ENCODE results near the gene TSHZ2. TPM values are rescaled to one million over a fixed set of nuclear protein-coding genes. Genes with fewer than 3 reads are reported as not detected.

The TSHZ2 gene
- total and polyA plus RNA-seq, 2 donors (not counting 1 experiment from before 2014, with no cell fraction given): 1.00 to 5.7 TPM

- ChIA-PET POLR2A (no interaction called here), CTCF (no interaction called here)
- Histone ChIP-seq H3K27ac (ENCODE audit: low read length in 2 of 2) (no peak overlapping the region), H3K79me2 (ENCODE audit: control insufficient read depth, insufficient read depth, low read length) (no peaks in the 10 kb centered on the region), H2AFZ (ENCODE audit: insufficient read depth, low read depth, low read length, poor library complexity, severe bottlenecking) (no peak overlapping the region), H3K4me2 (replicated peaks; ENCODE audit: low read depth, low read length, poor library complexity, severe bottlenecking) (no peak overlapping the region), H3K9me3 (ENCODE audit: control extremely low read depth in 1 of 3, control insufficient read depth in 2 of 3, insufficient read depth in 1 of 3, low read length in 2 of 3) (no peaks in the 10 kb centered on the region), H4K20me1 (ENCODE audit: control insufficient read depth, insufficient read depth, low read length, poor library complexity, severe bottlenecking) (no peaks in the 10 kb centered on the region), H3K27me3 (replicated peaks in 1 of 4; ENCODE audit: control extremely low read depth in 1 of 4, control insufficient read depth in 3 of 4, insufficient read depth in 4 of 4, low read length in 3 of 4) (no peaks in the 10 kb centered on the region), H3K4me3 (ENCODE audit: control extremely low read depth in 1 of 5, extremely low read depth in 1 of 5, insufficient read depth in 1 of 5, low read depth in 2 of 5, low read length in 4 of 5) (no peak overlapping the region), H3K36me3 (replicated peaks in 1 of 2; ENCODE audit: control extremely low read depth in 1 of 2, control insufficient read depth in 1 of 2, extremely low read depth in 1 of 2, insufficient read depth in 2 of 2, low read length in 1 of 2) (no peaks in the 10 kb centered on the region), H3K4me1 (ENCODE audit: control insufficient read depth in 2 of 2, insufficient read depth in 2 of 2, low read length in 2 of 2) (no peaks in the 10 kb centered on the region), H3K9ac (ENCODE audit: low read length) (no peak overlapping the region)
- Mint-ChIP-seq H3K4me3 (no peak overlapping the region), H3K27ac (no peak overlapping the region), H3K4me1 (no peaks in the 10 kb centered on the region), H3K9me3 (ENCODE audit: insufficient read depth) (no peaks in the 10 kb centered on the region), H3K27me3 (peaks cover 3% of the 10 kb centered on the region)
- TF ChIP-seq EZH2 (IDR thresholded peaks at IDR 0.05; ENCODE audit: borderline replicate concordance, insufficient read depth, low read depth, low read length, poor library complexity, severe bottlenecking) (no peak), CTCF (IDR thresholded peaks at IDR 0.05) (no peak)
- ATAC-seq (ENCODE audit: low read depth) (no peak), DNase-seq (no peak)
- 95% methylated on average over 9 of the region's 12 CpGs for WGBS (ENCODE audit: insufficient coverage)
- intact Hi-C loops (cut with micrococcal nuclease): no loop called here
Observed at GRCh38 chr20:53379014-53379832, 407.1 kb downstream of the TSHZ2 start.

DNA sequence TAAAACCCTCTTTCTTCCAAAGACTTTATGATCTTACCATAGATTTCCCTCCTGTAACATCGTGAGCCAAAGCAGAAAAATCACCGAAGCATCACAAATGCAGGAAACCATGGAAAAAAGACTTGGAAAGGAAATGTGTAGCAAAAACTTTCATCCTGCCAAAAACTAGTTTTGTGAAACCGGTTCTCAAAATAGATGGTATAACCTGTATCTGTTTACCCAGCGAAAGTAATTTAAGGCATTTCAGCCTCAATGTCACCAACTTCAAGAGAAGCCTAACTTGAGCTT lies 407.6 kb downstream of the TSHZ2 start:
- no peak overlapping the region for H3K9ac ChIP-seq (ENCODE audit: low read length)
- no peak for ATAC-seq (ENCODE audit: low read depth)
- Mint-ChIP-seq H3K4me3 (no peak overlapping the region), H3K4me1 (no peaks in the 10 kb centered on the region), H3K9me3 (ENCODE audit: insufficient read depth) (no peaks in the 10 kb centered on the region), H3K27me3 (peaks cover 3% of the 10 kb centered on the region), H3K27ac (no peak overlapping the region)
- CTCF ChIA-PET: no interaction called here
- TF ChIP-seq CTCF (IDR thresholded peaks at IDR 0.05): no peak
- POLR2A ChIA-PET: no interaction called here
- H3K9me3 ChIP-seq (ENCODE audit: control extremely low read depth in 1 of 3, control insufficient read depth in 2 of 3, insufficient read depth in 1 of 3, low read length in 2 of 3): no peaks in the 10 kb centered on the region
- H3K36me3 ChIP-seq (replicated peaks in 1 of 2; ENCODE audit: control extremely low read depth in 1 of 2, control insufficient read depth in 1 of 2, extremely low read depth in 1 of 2, insufficient read depth in 2 of 2, low read length in 1 of 2): no peaks in the 10 kb centered on the region
- no peaks in the 10 kb centered on the region for H4K20me1 ChIP-seq (ENCODE audit: control insufficient read depth, insufficient read depth, low read length, poor library complexity, severe bottlenecking)
- no peak overlapping the region for H2AFZ ChIP-seq (ENCODE audit: insufficient read depth, low read depth, low read length, poor library complexity, severe bottlenecking)
- no peak for DNase-seq
- H3K79me2 ChIP-seq (ENCODE audit: control insufficient read depth, insufficient read depth, low read length): no peaks in the 10 kb centered on the region
- intact Hi-C loops (cut with micrococcal nuclease): no loop called here
- no CpG with 5 or more reads among the region's 4 CpGs for WGBS (ENCODE audit: insufficient coverage)
- H3K4me2 ChIP-seq (replicated peaks; ENCODE audit: low read depth, low read length, poor library complexity, severe bottlenecking): no peak overlapping the region
- no peak overlapping the region for H3K4me3 ChIP-seq (ENCODE audit: control extremely low read depth in 1 of 5, extremely low read depth in 1 of 5, insufficient read depth in 1 of 5, low read depth in 2 of 5, low read length in 4 of 5)
- no peak overlapping the region for H3K27ac ChIP-seq (ENCODE audit: low read length in 2 of 2)
- H3K4me1 ChIP-seq (ENCODE audit: control insufficient read depth in 2 of 2, insufficient read depth in 2 of 2, low read length in 2 of 2): no peaks in the 10 kb centered on the region
- H3K27me3 ChIP-seq (replicated peaks in 1 of 4; ENCODE audit: control extremely low read depth in 1 of 4, control insufficient read depth in 3 of 4, insufficient read depth in 4 of 4, low read length in 3 of 4): no peaks in the 10 kb centered on the region
